Spinal cord (tissue), 10 donors: Measurements from ENCODE around the gene TSHZ3. TPM values are rescaled to one million over a fixed set of nuclear protein-coding genes. Genes with fewer than 3 reads are reported as not detected.
A peak's percentile ranks its signal among the peaks of the same experiment; 100 is the strongest.

Source experiments
- DNase-seq, 6 donors: peaks; one replicate each; pipeline versions ENCODE4 v3.0.0 to v3.0.0-alpha.2; 2013 to 2015; ENCODE audit warnings: low spot score in 6 of 6, low read depth in 4 of 6
- H3K27ac ChIP-seq: one replicate; pipeline ENCODE4 v1.5.1; 2013; ENCODE audit warnings: low read depth, low read length, control low read depth
- H3K27me3 ChIP-seq: one replicate; pipeline ENCODE4 v1.6.1; 2013; ENCODE audit warnings: low read length; ENCODE audit not compliant: control insufficient read depth, insufficient read depth
- H3K36me3 ChIP-seq: one replicate; pipeline ENCODE4 v1.6.1; 2013; ENCODE audit warnings: low read length; ENCODE audit not compliant: control insufficient read depth, insufficient read depth
- H3K4me1 ChIP-seq: one replicate; pipeline ENCODE4 v1.6.1; 2013; ENCODE audit warnings: low read length; ENCODE audit not compliant: control insufficient read depth, insufficient read depth
- H3K4me3 ChIP-seq: one replicate; pipeline ENCODE4 v1.5.1; 2013; ENCODE audit warnings: low read depth, low read length, control low read depth
- H3K9me3 ChIP-seq: one replicate; pipeline ENCODE4 v1.6.1; 2013; ENCODE audit warnings: low read length; ENCODE audit not compliant: control insufficient read depth, insufficient read depth
- WGBS: methylation state at CpG from one replicate; pipeline ENCODE4 v1.1.5; 2013; ENCODE audit warnings: missing lambda C conversion rate; ENCODE audit not compliant: insufficient coverage; 5-methylcytosine and 5-hydroxymethylcytosine counted together
- polyA plus RNA-seq, 2 donors: library from polyadenylated mRNA; unstranded; fragments of 120-200 nt; gene quantifications; one replicate each; pipeline ENCODE4 v1.2.1, GENCODE V29; 2013; ENCODE audit not compliant: insufficient read length in 2 of 2
- total RNA-seq, 2 donors: library from RNA; depleted of rRNA in 1 of 2; stranded (reverse); fragments of 120-200 nt in 1 of 2; fragments of >200 nt in 1 of 2; gene quantifications; one replicate each; pipeline versions ENCODE4 v1.2.3 to v1.2.4, GENCODE V29; 2013 to 2014
- donor health status: healthy.

The TSHZ3 gene
- total and polyA plus RNA-seq, 4 donors, result 10.9 to 38.7 (median 27.8) TPM

- Histone ChIP-seq H3K9me3 (no peaks in the 10 kb centered on the region), H3K4me1 (peaks cover 6% of the 10 kb centered on the region), H3K4me3 (no peak overlapping the region), H3K36me3 (peaks cover 3% of the 10 kb centered on the region), H3K27me3 (no peaks in the 10 kb centered on the region), H3K27ac (no peak overlapping the region)
- DNase-seq, result no peak
- WGBS, result 73% methylated on average over 5 of the region's 5 CpGs
Measured at GRCh38 chr19:31297991-31298390, 51.2 kb downstream of the TSHZ3 start.

DNA sequence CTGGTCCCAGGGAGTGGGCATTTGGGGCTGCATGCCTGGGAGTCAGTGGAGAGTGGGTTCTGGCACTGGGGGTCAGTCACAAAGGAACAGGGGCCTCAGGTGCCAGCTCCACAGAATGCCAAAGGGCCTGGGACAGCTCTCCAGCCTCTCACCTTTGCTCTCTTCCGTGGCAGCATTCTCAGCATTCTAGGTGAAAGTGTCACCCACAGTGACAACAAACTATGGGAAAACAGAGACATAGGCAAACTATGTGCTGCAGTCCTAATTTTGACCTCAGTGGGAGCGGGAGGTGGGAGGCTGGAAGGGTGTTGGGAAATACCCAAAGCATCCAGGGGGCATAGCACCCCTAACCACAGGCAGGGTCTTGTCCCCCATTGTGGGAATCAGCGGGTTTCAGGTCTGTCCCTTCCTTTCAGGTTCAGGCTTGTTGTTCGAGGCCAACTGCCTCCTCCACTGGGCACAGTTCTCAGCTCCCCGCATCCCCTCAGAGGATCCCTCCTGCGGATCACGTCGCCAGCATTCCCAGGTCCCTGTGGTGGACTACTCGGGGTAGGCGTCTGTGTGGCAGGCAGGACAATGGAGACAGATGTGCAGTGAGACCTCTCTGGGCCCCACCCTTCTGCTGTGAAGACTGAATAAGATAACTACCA is 52.4 kb downstream of the TSHZ3 start:
- no peak overlapping the region for H3K4me3 ChIP-seq
- H3K36me3 ChIP-seq, result peaks cover 3% of the 10 kb centered on the region
- WGBS, result 76% methylated on average over 7 of the region's 10 CpGs
- H3K9me3 ChIP-seq, result no peaks in the 10 kb centered on the region
- peaks cover 6% of the 10 kb centered on the region for H3K4me1 ChIP-seq
- H3K27me3 ChIP-seq, result no peaks in the 10 kb centered on the region
- DNase-seq, result no peak
- H3K27ac ChIP-seq, result no peak overlapping the region

DNA sequence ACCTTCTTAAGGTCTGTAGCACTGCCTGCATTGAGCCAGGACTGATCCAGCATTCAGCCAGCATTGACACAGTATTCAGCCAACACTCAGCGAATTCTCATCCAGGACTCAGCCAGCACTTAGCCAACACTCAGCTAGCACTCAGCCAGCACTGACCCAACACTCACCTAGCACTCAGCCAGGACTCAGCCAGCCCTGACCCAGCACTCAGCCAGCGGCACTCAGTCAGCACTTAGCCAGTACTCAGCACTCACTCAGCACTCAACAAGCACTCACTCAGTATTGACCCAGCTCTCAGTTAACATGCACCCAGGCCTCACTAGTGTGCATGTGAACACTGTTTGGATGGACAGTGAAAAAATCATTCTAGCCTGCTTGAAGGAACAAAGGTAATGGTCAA is 55.0 kb downstream of the TSHZ3 start:
- H3K36me3 ChIP-seq, result peaks cover 7% of the 10 kb centered on the region
- no peaks in the 10 kb centered on the region for H3K9me3 ChIP-seq
- no peaks in the 10 kb centered on the region for H3K27me3 ChIP-seq
- H3K4me3 ChIP-seq, result no peak overlapping the region
- 100% methylated on average over 2 of the region's 2 CpGs for WGBS
- no peak overlapping the region for H3K27ac ChIP-seq
- peaks cover 27% of the 10 kb centered on the region for H3K4me1 ChIP-seq
- DNase-seq, result no peak

DNA sequence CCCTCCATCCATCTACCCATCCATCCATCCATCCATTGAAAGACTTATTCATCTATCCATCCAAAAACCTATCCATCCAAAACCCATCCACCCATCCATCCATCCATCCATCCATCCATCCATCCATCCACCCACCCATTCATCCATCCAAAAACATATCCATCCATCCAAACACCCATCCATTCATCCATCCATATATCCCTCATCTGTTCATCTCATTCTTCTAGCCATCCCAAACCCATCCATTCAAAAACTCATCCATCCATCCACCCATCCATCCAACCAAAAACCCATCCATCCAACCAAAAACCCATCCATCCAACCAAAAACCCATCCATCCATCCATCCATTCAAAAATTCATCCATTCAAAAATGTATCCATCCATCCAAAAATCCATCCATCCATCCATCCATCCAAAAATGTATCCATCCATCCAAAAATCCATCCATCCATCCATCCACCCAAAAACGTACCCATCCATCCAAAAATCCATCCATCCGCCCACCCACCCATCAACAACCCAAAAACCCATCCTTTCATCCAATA is 56.5 kb downstream of the TSHZ3 start:
- H3K4me3 ChIP-seq, result no peak overlapping the region
- H3K4me1 ChIP-seq, result peaks cover 26% of the 10 kb centered on the region
- no peaks in the 10 kb centered on the region for H3K9me3 ChIP-seq
- peaks cover 7% of the 10 kb centered on the region for H3K36me3 ChIP-seq
- no CpG with 5 or more reads among the region's 2 CpGs for WGBS
- H3K27ac ChIP-seq, result no peak overlapping the region
- no peaks in the 10 kb centered on the region for H3K27me3 ChIP-seq
- no peak for DNase-seq

DNA sequence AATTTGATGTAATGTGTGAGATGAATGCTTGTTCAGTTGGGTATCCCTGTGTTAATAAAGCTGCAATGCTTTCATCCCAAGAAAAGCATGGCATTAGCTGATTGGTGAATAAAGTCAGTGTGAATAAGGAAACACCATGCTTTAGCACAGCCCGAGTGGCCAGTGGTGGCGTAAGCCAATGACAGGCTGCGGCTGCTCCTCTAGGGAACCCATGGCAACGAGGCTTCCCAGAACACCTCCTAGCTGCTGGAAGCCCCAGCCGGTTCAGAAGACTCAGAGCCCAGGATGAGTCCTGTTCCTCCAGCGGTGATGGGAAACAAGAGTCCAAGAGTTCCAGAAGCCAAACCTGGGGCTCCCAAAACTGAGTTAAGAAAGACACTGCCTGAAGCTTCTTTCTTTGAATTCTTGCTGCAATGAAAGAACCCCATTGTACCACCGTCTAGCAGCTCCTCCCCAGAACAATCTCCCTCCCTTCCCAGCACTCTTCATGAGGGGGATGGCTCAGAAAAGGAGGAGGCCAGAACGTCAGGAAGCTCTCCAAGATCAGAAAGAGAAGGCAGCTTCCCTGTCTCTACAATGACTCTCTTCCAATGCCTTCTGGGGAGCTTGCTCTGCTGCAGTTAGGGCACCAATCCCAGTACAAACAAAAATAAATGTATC is 58.2 kb downstream of the TSHZ3 start:
- Histone ChIP-seq H3K4me1 (peaks cover 31% of the 10 kb centered on the region), H3K27me3 (no peaks in the 10 kb centered on the region), H3K27ac (no peak overlapping the region), H3K4me3 (no peak overlapping the region), H3K9me3 (no peaks in the 10 kb centered on the region), H3K36me3 (peaks cover 6% of the 10 kb centered on the region)
- WGBS, result 31% methylated on average over 7 of the region's 8 CpGs
- DNase-seq, result peak in 2 of 6 donors; percentile 48 to 52

DNA sequence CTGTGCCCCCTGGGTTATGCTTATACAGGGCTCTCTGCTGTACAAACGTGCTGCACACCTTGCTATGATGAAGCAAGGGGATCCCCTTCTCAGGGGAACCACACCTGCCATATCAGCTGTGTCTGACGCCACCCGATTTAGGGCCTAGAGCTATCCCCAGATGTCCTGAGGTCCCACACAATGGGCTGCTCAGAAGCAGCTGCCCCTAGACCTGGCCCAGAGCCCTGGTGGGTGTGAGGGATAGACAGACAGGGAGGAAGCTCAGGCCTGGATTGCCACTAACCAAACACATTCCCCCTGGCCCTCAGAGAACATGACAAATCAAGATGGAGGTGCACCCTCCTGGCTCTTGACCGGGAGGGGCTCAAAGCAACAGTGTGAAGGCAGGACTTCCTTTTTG is 59.3 kb downstream of the TSHZ3 start:
- 86% methylated on average over 2 of the region's 4 CpGs for WGBS
- Histone ChIP-seq H3K36me3 (peaks cover 6% of the 10 kb centered on the region), H3K4me1 (peaks cover 38% of the 10 kb centered on the region), H3K4me3 (no peak overlapping the region), H3K27ac (no peak overlapping the region), H3K9me3 (no peaks in the 10 kb centered on the region), H3K27me3 (no peaks in the 10 kb centered on the region)
- DNase-seq, result no peak

DNA sequence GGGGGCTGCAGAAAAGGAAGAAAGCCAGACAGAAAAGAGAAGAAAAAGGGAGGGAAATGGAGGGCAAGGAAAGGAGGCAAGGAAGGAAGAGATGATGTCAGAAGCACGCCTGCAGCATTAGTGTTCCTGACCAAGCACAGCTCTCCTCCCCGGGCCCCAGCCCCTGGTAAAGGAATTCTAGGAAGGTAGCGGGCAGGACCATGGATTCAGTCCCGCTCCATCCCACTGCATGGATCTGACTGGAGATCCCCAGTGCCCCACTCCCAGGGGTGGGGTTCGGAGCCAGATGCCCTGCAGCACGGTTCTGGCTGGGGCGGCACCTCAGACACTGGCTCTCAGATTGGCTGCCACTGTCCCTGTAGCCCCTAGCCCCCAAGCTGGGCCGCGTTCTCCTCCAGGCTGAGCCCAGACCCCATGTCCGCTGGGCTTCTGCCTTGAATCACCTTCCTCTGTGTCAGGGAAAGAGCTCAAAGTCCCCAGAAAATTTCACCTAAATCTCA is 59.8 kb downstream of the TSHZ3 start:
- peaks cover 6% of the 10 kb centered on the region for H3K36me3 ChIP-seq
- no peaks in the 10 kb centered on the region for H3K9me3 ChIP-seq
- DNase-seq, result no peak
- peaks cover 42% of the 10 kb centered on the region for H3K4me1 ChIP-seq
- 90% methylated on average over 9 of the region's 10 CpGs for WGBS
- H3K27ac ChIP-seq, result no peak overlapping the region
- H3K4me3 ChIP-seq, result no peak overlapping the region
- no peaks in the 10 kb centered on the region for H3K27me3 ChIP-seq

GRCh38 chr19:31286491-31286890 is 62.7 kb downstream of the TSHZ3 start:
- no peak overlapping the region for H3K4me3 ChIP-seq
- H3K27me3 ChIP-seq, result no peaks in the 10 kb centered on the region
- DNase-seq, result no peak
- H3K36me3 ChIP-seq, result peaks cover 6% of the 10 kb centered on the region
- 94% methylated on average over 3 of the region's 8 CpGs for WGBS
- H3K9me3 ChIP-seq, result no peaks in the 10 kb centered on the region
- H3K4me1 ChIP-seq, result peaks cover 48% of the 10 kb centered on the region
- no peak overlapping the region for H3K27ac ChIP-seq

DNA sequence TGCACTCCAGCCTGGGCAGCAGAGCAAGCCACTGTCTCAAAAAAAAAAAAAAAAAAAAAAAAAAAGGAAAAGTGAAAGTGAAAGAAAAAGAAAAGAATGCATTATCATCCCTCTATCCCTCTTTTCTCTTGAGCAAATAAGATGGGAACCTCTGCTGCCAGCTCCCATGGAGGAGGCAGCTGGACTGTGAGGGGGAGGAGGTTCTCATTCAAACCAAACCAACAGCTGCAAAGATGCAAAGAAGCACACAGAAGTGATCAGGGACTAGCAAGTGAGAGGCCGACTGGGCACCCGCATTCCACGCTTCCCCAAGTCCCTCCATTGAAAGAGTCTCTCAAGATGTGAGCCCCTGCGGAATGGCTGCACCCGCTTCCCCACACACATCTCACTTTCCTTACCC is 63.5 kb downstream of the TSHZ3 start:
- no peak for DNase-seq
- no peaks in the 10 kb centered on the region for H3K27me3 ChIP-seq
- 33% methylated on average over 4 of the region's 5 CpGs for WGBS
- no peak overlapping the region for H3K4me3 ChIP-seq
- H3K27ac ChIP-seq, result no peak overlapping the region
- no peaks in the 10 kb centered on the region for H3K9me3 ChIP-seq
- peaks cover 42% of the 10 kb centered on the region for H3K4me1 ChIP-seq
- peaks cover 6% of the 10 kb centered on the region for H3K36me3 ChIP-seq

DNA sequence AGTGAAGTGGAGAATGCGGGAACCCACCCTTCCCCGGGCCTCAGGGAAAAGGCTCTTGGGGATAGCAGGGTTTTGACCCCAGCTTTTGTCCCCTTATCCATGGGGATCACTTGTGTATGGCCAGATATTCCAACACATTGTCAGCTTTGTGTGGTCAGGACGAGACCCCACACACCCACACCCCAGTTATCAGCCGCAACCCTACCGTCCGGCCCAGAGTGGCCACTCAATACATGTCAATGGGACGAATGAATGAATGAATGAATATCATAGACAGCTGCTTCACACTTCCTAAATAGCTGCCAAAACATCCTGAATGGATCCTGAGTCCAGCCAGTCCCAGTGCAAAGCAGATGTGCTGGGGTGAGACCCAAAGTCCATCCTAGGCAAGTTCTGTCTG is 64.6 kb downstream of the TSHZ3 start:
- Histone ChIP-seq H3K4me1 (peaks cover 31% of the 10 kb centered on the region), H3K9me3 (no peaks in the 10 kb centered on the region), H3K27ac (no peak overlapping the region), H3K27me3 (no peaks in the 10 kb centered on the region), H3K36me3 (peaks cover 6% of the 10 kb centered on the region), H3K4me3 (no peak overlapping the region)
- no peak for DNase-seq
- WGBS, result 93% methylated on average over 2 of the region's 7 CpGs
